OCI-LY3 (cell line): ENCODE measurements around the gene SCUBE1.

ENCODE experiments used
- H2AFZ ChIP-seq: fragments of 200-600, 300-600 bp; shearing (Covaris generic); 2 replicates; pipeline ENCODE4 v1.6.0; 2014; ENCODE audit warnings: antibody characterized with exemption, low read depth, low read length
- H3K27ac ChIP-seq: fragments of 200-600, 300-600 bp; sonication (generic); 2 replicates; pipeline ENCODE4 v1.5.1; 2014; ENCODE audit warnings: mild to moderate bottlenecking, low read length, moderate library complexity, mixed read lengths
- H3K27me3 ChIP-seq: fragments of 200-600, 300-600 bp; sonication (generic); 2 replicates; pipeline ENCODE4 v1.6.1; 2014; ENCODE audit warnings: low read depth, low read length, mixed read lengths
- H3K36me3 ChIP-seq: fragments of 200-600, 300-600 bp; sonication (generic); replicated peaks from 2 replicates; pipeline ENCODE3; 2014; ENCODE audit warnings: low read depth, low read length, mixed read lengths
- H3K4me1 ChIP-seq: fragments of 300-600, 200-600 bp; sonication (generic); 2 replicates; pipeline ENCODE4 v1.6.1; 2014; ENCODE audit warnings: low read length, mixed read lengths
- H3K4me2 ChIP-seq: fragments of 200-600, 300-600 bp; sonication (generic); 2 replicates; pipeline ENCODE4 v1.6.1; 2014; ENCODE audit warnings: low read length, mixed read lengths
- H3K4me3 ChIP-seq: fragments of 300-600, 200-600 bp; sonication (generic); 2 replicates; pipeline ENCODE4 v1.5.1; 2014; ENCODE audit warnings: antibody characterized with exemption, mild to moderate bottlenecking, low read length, moderate library complexity
- H3K79me2 ChIP-seq: fragments of 300-600, 200-600 bp; shearing (Covaris generic); 2 replicates; pipeline ENCODE4 v1.6.1; 2014; ENCODE audit warnings: mild to moderate bottlenecking, low read length, mixed read lengths
- H3K9ac ChIP-seq: fragments of 300-600, 200-600 bp; shearing (Covaris generic); 2 replicates; pipeline ENCODE4 v1.6.0; 2014; ENCODE audit warnings: mild to moderate bottlenecking, low read length, moderate library complexity
- H3K9me3 ChIP-seq: fragments of 200-600, 300-600 bp; shearing (Covaris generic); 2 replicates; pipeline ENCODE4 v1.6.1; 2014; ENCODE audit warnings: low read length, mixed read lengths; ENCODE audit not compliant: insufficient read depth
- H4K20me1 ChIP-seq: fragments of 200-600, 300-600 bp; sonication (generic); 2 replicates; pipeline ENCODE4 v1.6.1; 2016; ENCODE audit warnings: low read length, mixed read lengths; ENCODE audit not compliant: insufficient read depth
- EZH2phosphoT487 ChIP-seq: fragments of 200-600 bp; shearing (Covaris generic); IDR thresholded peaks from 2 replicates; pipeline ENCODE4 v1.6.1; 2018; ENCODE audit warnings: antibody characterized with exemption, mixed run types, low read depth
- TF ChIP-seq, protein P1 (sequence below): fragments of 200-600, 300-600 bp; sonication (generic); IDR thresholded peaks from 2 replicates; pipeline ENCODE4 v1.5.1; 2014; ENCODE audit warnings: antibody characterized with exemption, low read length, low read depth

SCUBE1 gene

DNA sequence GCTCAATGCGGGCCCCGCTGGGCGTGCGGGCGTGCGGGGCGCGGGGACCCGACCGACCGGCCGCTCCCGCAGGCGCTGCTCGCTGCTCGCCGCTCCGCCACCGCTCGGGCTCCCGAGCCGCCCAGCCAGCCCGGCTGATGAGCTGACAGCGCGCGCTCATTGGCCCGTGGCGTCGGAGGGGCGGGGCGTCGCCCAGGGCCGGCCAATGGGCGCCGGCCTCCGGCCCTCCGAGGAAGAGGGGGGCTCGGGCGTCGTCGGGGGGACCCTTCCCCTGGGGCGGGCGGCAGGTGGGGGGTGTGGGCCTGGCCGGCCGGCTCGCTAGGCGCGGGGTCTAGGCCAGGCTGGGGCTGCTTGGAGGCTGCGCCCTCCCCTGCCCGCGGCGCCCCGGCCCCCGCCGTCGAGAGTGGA is at the start of gene SCUBE1:
Gene SCUBE1 (minus strand): TSS at position 111 of the 408 bp plus-strand sequence. CDS start 111 bp downstream, outside the sequence.
- Histone ChIP-seq H3K36me3 (no peaks in the 10 kb centered on the region), H3K79me2 (no peaks in the 10 kb centered on the region), H3K9ac (no peak within 1 kb of the TSS), H3K4me2 (no peak within 1 kb of the TSS), H3K4me1 (no peaks in the 10 kb centered on the region), H3K27me3 (peaks cover 9% of the 10 kb centered on the region; the same call in 1 of the 2 replicates), H4K20me1 (no peaks in the 10 kb centered on the region), H2AFZ (no peak within 1 kb of the TSS), H3K4me3 (no peak within 1 kb of the TSS), H3K9me3 (no peaks in the 10 kb centered on the region), H3K27ac (no peak within 1 kb of the TSS)
- TF ChIP-seq, protein P1, sequence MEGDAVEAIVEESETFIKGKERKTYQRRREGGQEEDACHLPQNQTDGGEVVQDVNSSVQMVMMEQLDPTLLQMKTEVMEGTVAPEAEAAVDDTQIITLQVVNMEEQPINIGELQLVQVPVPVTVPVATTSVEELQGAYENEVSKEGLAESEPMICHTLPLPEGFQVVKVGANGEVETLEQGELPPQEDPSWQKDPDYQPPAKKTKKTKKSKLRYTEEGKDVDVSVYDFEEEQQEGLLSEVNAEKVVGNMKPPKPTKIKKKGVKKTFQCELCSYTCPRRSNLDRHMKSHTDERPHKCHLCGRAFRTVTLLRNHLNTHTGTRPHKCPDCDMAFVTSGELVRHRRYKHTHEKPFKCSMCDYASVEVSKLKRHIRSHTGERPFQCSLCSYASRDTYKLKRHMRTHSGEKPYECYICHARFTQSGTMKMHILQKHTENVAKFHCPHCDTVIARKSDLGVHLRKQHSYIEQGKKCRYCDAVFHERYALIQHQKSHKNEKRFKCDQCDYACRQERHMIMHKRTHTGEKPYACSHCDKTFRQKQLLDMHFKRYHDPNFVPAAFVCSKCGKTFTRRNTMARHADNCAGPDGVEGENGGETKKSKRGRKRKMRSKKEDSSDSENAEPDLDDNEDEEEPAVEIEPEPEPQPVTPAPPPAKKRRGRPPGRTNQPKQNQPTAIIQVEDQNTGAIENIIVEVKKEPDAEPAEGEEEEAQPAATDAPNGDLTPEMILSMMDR: no peak

DNA sequence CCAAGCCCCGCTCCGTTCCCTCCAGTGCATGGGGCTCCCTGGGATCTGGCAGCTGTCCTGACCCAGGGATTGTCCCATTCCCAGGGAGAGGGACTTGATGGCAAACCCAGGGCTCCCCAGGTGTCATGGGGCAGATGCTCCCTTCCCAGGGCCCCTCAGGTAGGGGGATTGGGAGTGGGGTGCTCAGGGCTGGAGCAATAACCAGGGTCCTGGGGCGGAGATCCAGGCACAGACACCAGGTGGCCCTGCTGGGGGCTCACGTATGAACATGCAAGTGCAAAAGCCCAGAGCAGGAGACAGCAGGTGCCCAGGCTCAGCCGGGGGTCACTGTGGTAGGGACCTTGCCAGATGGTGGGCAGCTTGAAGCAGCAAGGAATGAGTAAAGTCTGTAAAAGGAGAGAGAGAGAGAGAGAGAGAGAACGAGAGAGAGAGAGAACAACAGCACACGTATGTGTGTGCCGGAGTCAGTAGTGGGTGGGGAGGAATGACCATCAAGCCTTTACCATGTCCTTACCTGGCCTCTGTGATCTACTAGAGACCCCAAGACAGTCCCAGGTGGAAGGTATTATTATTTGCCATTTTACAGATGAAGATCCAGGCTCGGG is 49.3 kb upstream of the SCUBE1 start:
- H2AFZ ChIP-seq: no peak overlapping the region
- H4K20me1 ChIP-seq: 0 out of 2 replicates have a peak, but pooled peaks cover 1% of the 10 kb centered on the region
- H3K9ac ChIP-seq: no peak overlapping the region
- H3K27ac ChIP-seq: no peak overlapping the region
- H3K27me3 ChIP-seq: peaks cover 18% of the 10 kb centered on the region
- no peak overlapping the region for H3K4me2 ChIP-seq
- H3K9me3 ChIP-seq: no peaks in the 10 kb centered on the region
- no peak overlapping the region for H3K4me3 ChIP-seq
- no peaks in the 10 kb centered on the region for H3K4me1 ChIP-seq
- no peaks in the 10 kb centered on the region for H3K79me2 ChIP-seq
- TF ChIP-seq, protein P1: no peak
- no peak for TF ChIP-seq EZH2phosphoT487
- no peaks in the 10 kb centered on the region for H3K36me3 ChIP-seq

DNA sequence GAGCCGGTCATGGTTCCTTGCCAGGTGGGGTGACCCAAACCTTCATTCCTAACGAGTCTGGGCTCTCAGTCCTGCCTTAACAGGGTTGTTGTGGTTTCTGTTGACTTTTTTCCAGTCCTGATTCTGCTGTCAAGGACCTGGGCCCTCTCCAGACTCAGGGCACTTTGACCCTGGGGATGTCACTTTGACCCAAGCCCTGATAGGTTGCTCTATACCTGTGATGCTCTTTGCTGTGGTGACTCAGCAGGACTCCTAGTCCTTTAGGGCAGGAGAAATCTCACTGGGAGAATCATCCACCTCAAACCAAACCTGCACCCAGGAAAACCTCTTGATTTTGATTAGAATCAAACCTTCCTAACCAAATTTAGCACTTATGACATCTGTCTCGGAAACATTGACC is 48.1 kb upstream of the SCUBE1 start:
- Histone ChIP-seq H3K4me2 (no peak overlapping the region), H3K4me3 (no peak overlapping the region), H3K27ac (no peak overlapping the region), H2AFZ (no peak overlapping the region), H3K36me3 (no peaks in the 10 kb centered on the region), H3K9me3 (no peaks in the 10 kb centered on the region), H3K9ac (no peak overlapping the region), H4K20me1 (0 out of 2 replicates have a peak, but pooled peaks cover 2% of the 10 kb centered on the region), H3K79me2 (no peaks in the 10 kb centered on the region), H3K27me3 (peaks cover 26% of the 10 kb centered on the region), H3K4me1 (no peaks in the 10 kb centered on the region)
- TF ChIP-seq, protein P1: no peak
- no peak for TF ChIP-seq EZH2phosphoT487

DNA sequence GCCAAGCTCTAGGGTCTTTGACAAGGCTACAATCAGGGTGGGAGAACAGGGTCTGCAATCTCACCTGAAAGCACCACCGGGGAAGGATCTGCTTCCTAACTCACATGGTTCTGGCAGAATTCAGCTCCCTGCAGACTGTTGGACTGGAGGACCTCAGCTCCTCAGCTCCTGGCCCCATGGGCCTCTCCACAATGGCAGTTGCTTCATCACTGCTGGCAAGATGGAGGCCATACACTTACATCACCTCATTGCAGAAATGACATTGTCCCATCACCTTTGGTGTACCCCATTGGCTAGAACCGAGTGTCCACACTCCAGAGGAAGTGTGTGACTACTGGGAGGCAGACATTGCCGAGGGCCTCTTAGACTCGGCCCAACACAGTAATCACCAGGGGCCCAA is 47.7 kb upstream of the SCUBE1 start:
- Histone ChIP-seq H3K4me2 (no peak overlapping the region), H3K79me2 (no peaks in the 10 kb centered on the region), H3K9me3 (no peaks in the 10 kb centered on the region), H4K20me1 (0 out of 2 replicates have a peak, but pooled peaks cover 2% of the 10 kb centered on the region), H3K4me1 (peaks cover 1% of the 10 kb centered on the region; the same call in 1 of the 2 replicates), H3K27ac (no peak overlapping the region), H3K27me3 (peaks cover 26% of the 10 kb centered on the region), H3K9ac (no peak overlapping the region), H2AFZ (no peak overlapping the region), H3K36me3 (no peaks in the 10 kb centered on the region), H3K4me3 (no peak overlapping the region)
- TF ChIP-seq EZH2phosphoT487: no peak
- TF ChIP-seq, protein P1: no peak
